LHCN-M2 (cell line): ENCODE data around the gene FOXL3. TPM values are rescaled to one million over a fixed set of nuclear protein-coding genes. Genes with fewer than 3 reads are reported as not detected.
"Not testable (repeated sequence)": the region's sequence is repeated elsewhere in the genome, so short reads cannot be mapped to it uniquely, and the experiment has no call there.

ENCODE experiments used
- DNase-seq: peaks from one replicate; pipeline ENCODE4 v3.0.0-alpha.2; 2012; ENCODE audit warnings: low read depth
- total RNA-seq: library from RNA; depleted of rRNA; stranded (reverse); fragments of >200 nt; gene quantifications from 2 replicates; pipeline ENCODE4 v1.2.3, GENCODE V29; 2014

The FOXL3 gene
- total RNA-seq, 1 experiment from 2014 or later = not detected

DNA sequence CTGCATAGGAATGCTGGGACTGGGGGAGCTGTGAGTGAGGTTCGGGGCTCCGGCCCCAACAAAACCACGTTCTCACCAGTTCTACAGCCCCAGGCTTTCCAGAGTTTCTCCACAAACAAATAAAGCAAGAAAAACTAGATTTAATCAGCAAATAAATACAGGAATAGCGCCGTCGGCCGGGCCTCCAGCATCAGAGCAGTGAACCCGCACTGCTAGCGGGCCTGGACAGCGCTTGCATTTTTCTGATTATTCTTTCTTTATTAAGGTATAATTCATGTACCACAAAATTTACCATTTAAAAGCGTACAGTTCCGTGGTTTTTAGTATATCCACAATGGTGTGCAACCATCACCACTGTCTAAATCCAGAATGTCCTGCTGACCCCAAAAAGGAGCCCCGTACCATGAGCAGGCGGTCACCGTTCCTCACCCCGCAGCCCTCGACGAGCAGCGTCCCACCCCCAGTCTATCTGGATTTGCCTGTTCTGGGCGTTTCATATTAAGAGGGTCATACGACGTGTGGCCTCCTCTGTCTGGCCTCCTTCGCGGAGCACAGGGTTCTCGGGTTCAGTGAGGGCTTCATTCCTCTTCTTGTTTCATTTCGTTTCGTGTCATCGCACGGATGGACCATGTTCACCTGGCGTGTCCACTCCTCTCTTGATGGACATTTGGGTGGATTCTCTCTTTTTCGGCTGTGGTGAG lies 35.5 kb upstream of the FOXL3 start:
- no peak for DNase-seq

DNA sequence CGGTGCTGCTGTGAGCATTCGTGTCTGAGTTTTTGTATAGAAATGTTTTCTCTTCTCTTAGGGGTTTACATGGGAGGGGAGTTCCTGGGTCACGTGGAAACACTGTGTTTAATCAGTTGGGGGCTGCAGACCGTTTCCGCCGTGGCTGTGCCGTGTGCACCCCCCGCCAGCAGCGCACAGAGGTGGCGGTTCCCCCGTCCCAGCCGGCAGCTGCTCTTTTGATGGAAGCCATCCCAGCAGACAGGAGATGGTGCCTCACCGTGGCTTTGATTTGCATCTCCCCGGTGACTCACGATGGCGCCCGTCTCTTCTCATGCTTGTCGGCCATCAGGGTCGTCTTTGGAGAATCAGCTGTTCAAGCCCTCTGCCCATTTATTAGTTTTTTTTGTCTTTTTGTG lies 34.9 kb upstream of the FOXL3 start:
- DNase-seq = no peak

DNA sequence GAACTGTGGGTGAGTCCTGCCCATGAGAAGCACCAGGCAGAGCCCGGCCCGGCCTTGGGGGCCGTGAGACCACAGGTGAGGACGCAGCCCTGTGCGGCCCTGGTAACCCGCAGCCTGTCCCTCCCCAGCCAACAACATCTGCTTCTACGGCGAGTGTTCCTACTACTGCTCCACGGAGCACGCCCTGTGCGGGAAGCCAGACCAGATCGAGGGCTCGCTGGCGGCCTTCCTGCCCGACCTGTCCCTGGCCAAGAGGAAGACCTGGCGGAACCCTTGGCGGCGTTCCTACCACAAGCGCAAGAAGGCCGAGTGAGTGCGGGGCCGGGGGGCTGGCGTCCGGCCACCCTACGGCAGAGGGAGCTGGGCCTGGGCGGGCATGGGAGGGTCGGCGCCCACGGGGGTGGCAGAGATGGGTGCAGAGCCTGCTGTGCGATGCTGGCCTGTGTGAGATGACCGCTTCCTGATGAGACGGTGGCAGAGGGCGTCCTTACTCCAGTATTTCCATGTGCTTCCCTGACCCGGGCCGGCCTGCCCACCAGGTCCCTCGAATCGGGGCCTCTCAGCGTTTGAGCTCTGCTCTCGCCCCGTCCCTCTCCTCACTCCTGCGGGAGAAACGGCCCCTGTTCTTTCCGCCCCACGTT lies 34.1 kb upstream of the FOXL3 start:
- no peak for DNase-seq

DNA sequence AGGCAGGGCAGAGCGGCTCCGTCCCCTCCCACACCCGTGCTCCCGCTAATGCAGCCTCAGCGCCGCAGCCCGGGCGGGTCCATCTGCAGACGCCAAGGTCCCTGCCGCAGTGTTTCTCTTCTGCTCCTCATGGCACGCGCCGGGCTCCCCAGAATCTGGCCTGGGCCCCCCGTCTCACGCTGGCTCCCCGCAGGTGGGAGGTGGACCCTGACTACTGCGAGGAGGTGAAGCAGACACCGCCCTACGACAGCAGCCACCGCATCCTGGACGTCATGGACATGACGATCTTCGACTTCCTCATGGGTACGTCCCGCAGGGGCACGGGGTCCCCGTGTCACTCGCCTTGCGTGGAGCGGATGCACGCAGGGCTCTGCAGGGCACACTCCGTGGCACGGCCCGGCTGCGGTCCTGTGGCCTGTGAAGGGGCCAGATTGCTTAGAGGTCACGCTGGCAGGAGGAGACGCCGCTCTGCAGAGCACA lies 33.5 kb upstream of the FOXL3 start:
- no peak for DNase-seq

DNA sequence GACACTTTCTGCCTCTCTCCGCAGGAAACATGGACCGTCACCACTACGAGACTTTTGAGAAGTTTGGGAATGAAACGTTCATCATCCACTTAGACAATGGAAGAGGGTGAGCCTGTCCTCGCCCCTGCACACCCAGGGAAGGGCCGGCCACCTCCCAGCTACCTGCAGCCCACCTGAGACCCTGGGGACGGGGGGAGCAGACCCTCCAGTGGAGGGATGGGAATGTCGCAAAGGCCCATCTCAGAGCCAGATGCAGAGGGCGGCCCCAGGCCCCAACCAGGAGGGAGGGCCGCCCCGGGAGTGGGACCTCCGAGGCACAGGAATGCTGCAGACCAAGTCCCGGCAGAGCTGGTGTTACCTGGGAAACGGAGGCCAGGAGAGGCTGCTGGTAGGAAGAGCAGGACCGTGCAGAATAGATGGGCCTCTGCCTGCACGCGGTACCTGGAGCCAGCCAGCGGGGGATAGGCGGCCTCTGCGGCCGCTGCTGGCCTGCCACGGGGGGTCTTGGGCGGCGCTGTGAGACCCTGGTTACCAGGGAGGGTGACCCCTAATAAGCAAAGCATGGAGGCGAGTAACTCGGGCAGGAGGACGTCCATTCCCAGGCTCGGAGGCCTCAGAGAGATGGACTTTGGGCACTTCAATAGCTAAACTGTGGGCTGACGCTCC lies 32.9 kb upstream of the FOXL3 start:
- no peak for DNase-seq

DNA sequence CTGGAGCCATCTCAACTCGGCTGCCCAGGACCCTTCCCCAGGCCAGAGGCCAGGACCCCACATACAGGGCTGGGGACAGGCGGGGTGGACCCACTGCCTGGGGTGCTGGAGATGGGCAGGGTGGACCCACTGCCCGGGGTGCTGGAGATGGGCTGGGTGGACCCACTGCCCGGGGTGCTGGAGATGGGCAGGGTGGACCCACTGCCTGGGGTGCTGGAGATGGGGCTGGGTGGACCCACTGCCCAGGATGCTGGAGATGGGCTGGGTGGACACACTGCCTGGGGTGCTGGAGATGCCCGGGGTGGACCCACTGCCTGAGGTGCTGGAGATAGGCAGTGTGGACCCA lies 32.4 kb upstream of the FOXL3 start:
- DNase-seq = no peak

DNA sequence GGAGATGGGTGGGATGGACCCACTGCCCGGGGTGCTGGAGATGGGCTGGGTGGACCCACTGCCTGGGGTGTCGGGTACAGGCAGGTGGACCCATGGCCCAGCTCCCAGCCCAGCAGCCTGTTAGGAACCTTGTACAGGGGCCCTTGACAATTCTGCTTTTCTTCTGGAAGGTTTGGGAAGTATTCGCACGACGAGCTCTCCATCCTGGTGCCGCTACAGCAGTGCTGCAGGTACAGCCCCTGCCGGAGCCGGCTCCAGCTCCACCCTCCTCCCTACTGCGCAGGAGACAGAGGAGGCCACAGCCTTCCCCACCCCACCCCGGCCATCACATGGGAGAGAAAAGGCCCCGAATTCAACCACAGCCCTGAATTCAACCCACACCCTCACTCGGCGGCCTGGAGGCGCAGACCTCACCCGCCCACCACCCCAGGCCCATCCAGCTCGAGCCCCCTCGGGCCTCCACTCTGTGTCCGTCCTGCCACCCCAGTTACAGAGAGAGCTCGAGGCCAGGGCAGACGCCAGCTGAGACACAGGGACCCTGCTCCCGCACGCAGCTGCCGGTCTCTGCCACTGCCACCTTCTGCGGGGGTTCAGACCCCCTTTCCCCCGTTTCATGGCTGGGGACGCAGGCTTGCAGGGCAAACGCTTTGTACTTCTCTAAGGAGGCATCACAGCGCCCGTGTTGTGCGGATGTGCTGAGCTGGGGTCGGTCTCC lies 31.3 kb upstream of the FOXL3 start:
- no peak for DNase-seq

DNA sequence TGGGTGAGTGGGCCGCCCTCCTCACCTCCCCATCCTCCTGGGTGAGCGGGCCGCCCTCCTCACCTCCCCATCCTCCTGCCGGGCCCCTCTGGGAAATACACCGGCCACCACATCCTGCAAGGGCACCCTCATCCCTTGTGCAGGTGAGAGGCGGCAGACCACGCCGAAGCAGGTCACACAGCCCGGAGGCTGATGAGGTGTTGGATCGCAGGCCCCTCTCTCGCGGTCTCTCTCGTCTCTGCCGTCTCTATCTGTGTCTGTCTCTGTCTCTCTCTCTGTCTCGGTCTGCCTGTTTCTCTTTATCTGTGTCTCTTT lies 30.8 kb upstream of the FOXL3 start:
- DNase-seq = no peak

DNA sequence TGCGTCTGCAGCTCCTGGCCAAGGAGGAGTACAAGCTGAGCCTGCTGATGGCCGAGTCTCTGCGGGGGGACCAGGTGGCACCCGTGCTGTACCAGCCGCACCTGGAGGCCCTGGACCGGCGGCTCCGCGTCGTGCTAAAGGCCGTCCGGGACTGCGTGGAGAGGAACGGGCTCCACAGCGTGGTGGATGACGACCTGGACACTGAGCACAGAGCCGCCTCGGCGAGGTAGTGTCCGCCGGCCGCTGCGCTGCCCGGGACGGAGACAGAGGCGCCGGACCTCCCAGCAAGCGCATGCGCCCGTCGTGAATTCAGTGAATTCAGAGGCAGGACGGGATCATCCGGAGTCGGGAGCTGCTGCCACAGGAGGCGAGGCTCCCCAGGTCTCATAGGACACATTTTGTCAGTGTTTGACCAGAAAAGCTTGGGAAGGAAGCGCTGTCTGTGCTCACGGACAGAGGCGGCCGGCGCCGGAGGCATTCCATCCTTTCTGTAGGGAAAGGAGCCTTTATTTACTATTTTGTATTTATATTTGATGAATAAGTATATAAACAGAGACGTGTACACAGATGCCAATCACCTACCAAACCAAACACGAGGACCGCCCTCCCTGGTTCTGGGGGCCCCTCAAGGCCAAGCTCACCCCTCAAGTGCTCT lies 30.1 kb upstream of the FOXL3 start:
- DNase-seq = no peak

DNA sequence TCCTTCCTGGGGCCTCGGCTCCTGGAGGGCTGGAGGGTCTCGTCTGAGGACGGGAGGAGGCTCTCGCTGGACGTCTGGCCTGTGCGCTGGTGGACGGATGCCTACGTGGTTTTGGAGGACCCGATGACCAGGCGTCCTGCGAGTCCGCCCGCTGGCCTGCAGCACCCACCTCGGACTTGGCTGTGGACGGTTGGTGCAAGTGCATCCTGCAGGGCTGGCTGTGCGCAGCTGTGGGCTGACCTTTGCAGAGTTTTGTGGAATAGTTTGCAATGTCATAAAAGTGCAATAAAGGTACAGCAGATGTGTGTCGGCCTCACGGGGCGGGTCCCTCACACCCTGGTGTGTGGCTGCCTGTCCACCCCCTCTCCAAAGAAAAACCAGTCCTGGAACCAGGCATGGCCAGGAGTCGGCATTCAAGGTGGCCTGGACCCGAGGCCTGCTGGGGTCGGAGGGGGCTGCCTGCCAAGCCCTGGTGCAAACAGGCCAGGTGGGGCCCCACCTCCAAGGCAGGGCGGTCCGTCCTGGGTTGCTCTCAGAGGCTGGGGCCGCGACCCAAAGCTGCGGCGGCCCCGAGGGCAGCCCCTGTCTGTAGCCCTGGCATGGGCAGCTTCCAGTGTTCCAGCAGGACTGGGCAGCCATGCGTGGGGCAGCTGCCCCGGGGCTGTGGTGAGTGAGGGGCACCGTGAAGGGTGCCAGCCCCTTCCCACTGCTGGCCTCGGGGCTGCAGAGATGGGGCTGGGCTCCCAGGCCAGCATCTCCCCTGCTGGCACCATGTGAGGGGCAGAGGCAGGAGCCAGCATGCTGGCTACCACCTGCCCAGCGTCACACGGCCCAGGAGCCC lies 29.3 kb upstream of the FOXL3 start:
- DNase-seq = no peak

DNA sequence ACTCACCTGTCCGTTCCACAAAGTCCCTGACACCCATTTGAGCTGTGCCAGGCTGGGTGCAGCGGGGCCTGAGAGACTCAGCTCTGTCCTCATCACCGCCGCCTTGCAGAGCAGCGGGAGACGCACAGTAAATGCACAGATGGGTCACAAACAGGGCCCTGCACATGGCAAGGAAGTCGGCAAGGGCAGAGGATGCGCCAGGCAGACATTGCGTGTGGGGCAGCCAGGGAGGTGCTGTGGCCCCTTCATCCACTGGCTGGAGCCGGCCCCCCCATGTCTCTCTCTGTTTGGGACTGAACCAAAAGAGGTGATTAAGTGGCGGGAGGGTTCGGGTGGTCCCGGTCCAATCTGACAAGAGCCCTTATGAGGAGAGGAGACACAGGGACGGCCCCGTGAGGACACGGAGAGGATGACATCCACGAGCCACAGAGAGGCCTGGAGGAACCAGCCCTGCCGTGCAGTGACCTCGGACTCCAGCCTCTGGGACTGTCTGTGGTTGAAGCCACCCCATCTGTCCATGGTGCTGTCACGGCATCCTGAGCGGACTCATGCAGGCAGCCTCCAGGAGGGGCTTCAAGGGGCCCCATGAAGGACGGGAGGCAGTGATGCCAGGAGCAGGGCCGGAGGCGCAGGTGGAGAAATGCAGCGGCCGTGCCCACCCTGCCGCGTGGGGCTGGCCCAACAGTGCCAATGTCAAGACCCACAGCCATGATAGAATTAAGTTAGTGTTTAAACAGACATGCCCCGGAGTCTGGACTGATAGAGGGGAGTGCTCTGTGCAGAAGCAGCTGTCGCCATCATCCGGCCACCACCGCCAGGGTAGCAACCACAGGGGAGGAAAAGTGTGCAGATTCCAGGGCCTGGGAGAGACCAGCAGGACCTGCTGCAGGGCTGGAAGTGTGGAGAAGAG lies 28.4 kb upstream of the FOXL3 start:
- no peak for DNase-seq

DNA sequence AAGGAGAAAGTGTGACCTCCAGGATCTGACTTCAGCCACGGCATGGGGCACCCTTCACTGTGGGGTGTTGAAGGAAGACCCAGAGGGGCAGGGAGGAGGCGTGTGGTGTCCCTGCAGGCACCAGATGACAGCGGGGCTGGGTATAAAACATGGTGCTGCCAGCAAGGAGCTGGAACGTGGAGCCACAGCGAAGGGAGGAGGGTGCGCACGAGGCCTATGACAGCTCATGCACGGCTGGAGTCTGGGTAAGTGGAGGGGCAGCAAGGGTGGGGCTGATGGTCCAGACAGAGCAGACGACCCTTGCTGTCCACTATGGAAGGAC lies 27.8 kb upstream of the FOXL3 start:
- DNase-seq = no peak

DNA sequence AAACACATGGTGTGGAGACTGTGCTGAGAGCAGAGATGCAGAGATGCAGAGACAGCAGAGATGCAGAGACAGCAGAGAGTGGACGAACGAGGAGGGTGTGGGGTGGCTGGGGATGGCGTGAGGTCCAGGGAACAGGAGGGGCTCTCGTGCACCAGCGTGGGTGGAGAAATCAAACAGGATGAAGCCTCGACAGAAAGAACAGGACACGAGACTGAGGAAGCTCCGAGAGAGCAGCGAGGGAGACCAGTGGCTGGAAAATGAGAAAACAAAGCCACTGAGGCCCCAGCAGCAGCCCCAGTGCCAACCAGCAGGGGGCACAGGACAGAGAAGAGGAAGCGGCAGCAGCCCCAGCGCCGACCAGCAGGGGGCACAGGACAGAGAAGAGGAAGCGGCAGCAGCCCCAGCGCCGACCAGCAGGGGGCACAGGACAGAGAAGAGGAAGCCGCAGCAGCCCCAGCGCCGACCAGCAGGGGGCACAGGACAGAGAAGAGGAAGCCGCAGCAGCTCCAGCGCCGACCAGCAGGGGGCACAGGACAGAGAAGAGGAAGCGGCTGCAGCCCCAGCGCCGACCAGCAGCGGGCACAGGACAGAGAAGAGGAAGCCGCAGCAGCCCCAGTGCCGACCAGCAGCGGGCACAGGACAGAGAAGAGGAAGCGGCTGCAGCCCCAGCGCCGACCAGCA lies 27.2 kb upstream of the FOXL3 start:
- not testable (repeated sequence) for DNase-seq

DNA sequence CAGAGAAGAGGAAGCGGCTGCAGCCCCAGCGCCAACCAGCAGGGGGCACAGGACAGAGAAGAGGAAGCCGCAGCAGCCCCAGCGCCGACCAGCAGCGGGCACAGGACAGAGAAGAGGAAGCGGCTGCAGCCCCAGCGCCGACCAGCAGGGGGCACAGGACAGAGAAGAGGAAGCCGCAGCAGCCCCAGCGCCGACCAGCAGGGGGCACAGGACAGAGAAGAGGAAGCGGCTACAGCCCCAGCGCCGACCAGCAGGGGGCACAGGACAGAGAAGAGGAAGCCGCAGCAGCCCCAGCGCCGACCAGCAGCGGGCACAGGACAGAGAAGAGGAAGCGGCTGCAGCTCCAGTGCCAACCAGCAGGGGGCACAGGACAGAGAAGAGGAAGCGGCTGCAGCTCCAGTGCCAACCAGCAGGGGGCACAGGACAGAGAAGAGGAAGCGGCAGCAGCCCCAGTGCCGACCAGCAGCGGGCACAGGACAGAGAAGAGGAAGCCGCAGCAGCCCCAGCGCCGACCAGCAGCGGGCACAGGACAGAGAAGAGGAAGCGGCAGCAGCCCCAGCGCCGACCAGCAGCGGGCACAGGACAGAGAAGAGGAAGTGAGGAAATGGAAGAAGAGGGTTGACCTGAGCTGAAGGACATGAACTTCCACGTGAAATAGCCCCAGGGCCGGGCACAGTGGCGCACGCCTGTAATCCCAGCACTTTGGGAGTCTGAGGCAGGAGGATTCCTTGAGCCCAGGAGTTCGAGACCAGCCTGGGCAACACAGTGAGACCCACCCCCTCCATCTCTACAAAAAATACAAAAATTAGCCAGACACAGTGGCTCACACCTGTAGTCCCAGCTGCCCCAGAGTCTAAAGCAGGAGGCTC lies 26.3 kb upstream of the FOXL3 start:
- not testable (repeated sequence) for DNase-seq

DNA sequence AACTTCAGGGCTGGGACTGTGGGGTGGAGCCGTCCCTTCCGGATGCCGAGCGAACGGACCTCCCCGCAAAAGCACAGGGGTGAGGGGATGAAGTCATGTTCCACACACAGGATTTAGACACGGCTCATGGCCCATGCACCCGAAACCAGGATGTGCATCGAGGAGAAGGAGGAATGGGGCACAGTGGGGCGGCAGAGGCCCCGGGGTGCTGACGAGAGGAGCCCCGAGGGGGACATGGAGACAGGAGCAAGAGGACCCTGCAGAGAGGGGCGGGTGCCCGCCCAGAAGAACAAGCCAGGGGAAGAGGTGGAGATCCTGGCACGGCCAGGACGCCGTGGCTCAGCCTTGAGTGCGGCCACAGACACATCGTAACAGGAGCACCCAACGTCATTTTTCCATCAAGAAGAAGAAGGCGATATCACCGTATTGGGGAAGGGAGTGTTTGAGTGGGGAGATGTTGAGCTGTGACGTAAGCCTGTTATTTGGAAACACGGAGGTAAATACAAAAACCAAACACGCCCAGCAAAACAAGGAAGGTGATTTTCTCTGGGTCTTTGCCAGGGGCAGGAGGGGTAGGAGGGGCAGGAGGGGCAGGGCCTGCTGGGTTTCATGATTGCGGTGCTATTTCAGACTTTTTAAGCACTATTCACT lies 25.3 kb upstream of the FOXL3 start:
- no peak for DNase-seq

DNA sequence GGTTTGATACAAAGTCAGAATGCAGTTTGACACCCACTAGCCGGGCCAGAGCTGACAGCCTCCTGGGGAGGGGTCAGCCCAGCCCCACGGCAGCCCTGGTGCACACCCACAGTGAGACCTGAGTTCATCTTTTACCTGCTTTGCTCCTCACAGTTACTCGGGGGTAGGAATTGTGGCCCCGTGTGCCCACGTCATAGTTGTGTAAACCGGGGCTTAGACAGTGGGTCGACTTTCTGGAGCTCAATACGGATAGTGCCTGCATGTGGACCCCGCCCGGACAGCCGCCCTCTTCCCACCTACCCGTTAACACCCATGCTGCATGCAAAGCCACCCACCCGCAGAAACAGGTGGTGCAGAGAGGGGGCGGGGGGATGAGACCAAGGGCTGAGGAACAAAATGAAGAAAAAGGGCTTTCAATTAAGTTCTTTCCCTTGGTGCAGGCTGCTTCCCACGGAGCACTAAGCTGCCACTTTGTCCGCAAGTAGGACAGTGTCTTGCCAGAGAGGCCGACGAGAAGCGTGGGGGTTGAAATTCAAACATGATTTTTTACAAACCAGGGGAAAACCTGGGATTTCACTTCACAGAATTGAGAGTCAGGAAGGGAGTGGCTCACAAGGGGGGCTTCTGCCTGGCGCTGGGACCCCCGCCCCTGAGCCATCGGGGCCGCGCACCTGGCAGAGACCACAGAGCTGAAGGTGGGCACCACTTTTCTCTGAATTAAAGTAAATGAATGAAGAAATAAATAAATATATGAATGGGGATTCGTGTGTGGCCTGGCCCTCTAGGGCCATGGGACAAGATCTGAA lies 24.6 kb upstream of the FOXL3 start:
- DNase-seq = no peak
